K562 (cell line): Measurements from ENCODE around the gene COPS4. TPM values are rescaled to one million over a fixed set of nuclear protein-coding genes. Genes with fewer than 3 reads are reported as not detected.
A peak's percentile ranks its signal among the peaks of the same experiment; 100 is the strongest.

Source experiments
- PHTF2 ChIP-seq: fragments of 250-450 bp; sonication (Bioruptor Pico); IDR thresholded peaks from 2 replicates; pipeline ENCODE4 v1.5.0; 2021; ENCODE audit warnings: mild to moderate bottlenecking
- PREB ChIP-seq: sonication (generic); formaldehyde crosslinking; IDR thresholded peaks from 2 replicates; pipeline ENCODE4 v1.8.1; 2023; ENCODE audit warnings: mild to moderate bottlenecking, missing genetic modification reagents
- RNF2 ChIP-seq: sonication (generic); IDR thresholded peaks from 2 replicates; pipeline ENCODE4 v1.6.1; 2016
- SIN3A ChIP-seq, 2 experiments: fragments of 150-350 bp in 1 of 2; IDR thresholded peaks; 2 replicates each; pipeline ENCODE4 v1.6.1; 2011 to 2016; ENCODE audit warnings: borderline replicate concordance in 2 of 2, low read depth in 2 of 2, low read length in 2 of 2, mild to moderate bottlenecking in 2 of 2, moderate library complexity in 2 of 2; ENCODE audit not compliant: control insufficient read depth in 1 of 2
- SMC3 ChIP-seq: conservative IDR thresholded peaks from 2 replicates; pipeline ENCODE4 v1.6.1; 2011; ENCODE audit warnings: low read depth, low read length, improper control_type of control experiment; ENCODE audit not compliant: insufficient read depth
- polyA plus RNA-seq, 8 experiments: library from polyadenylated mRNA; depleted of rRNA in 4 of 8; stranded (reverse) in 5 of 8; unstranded in 3 of 8; fragments of >200 nt; fragmentation: Nextera tagmentation in 2 of 8; fragmentation: Illumina TruSeq in 1 of 8; extraction: Ambion mirVana in 2 of 8; extraction: Trizol in 1 of 8; gene quantifications; 2 replicates each; pipeline versions ENCODE4 v1.2.1 to v1.2.3, GENCODE V29; 2011 to 2014; ENCODE audit warnings: inconsistent platforms in 1 of 8, missing spikeins in 1 of 8
- total RNA-seq, 7 experiments: library from RNA; depleted of rRNA in 6 of 7; stranded (reverse); fragments of >200 nt in 6 of 7; fragmentation: Illumina TruSeq in 2 of 7; extraction: Trizol in 2 of 7; gene quantifications; 2 replicates each; pipeline versions ENCODE4 v1.2.1 to v1.2.3, GENCODE V29; 2011 to 2021; ENCODE audit warnings: low replicate concordance in 1 of 7
- TF ChIP-seq, protein P1 (sequence below): fragments of 450-650 bp; IDR thresholded peaks from one replicate; pipeline ENCODE4 v1.6.1; 2018; ENCODE audit warnings: mild to moderate bottlenecking, moderate library complexity; ENCODE audit not compliant: partially characterized antibody
- TF ChIP-seq, protein P2 (sequence below): fragments of 250-450 bp; sonication (Bioruptor Pico); IDR thresholded peaks from 2 replicates; pipeline ENCODE4 v1.4.0; 2020; ENCODE audit warnings: mild to moderate bottlenecking, moderate library complexity

COPS4 gene
- total and polyA plus RNA-seq, 9 of the 15 experiments (the other 6 are each of a cell fraction or from before 2014, with no cell fraction given): 44.7 to 180 (median 70.9) TPM

DNA sequence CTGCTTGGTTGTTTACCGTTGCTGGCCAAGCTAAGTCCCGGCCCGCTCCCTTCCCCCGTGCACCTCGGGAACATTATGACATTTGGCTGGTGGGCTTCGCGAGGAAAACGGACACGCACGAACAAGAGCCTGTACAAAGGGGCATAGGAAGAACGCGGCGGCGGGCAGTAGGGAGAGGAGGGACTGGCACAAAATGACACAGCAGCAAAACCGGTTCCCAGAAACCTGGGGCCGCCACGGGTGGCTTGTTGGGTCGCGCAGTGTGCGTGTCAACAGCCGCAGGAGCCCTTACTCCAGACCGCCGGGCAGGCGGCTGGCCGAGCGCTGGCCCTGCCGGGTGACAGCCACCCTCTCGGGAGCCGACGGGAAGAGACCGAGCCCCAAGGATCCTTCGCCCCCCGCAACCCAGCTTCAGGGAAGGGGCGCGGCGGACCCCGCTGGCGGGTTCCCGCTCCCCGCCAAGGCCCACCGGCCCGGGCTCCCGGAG, 22.7 kb upstream of the COPS4 start (continued):
- TF ChIP-seq RNF2 (no peak), SMC3 (no peak), SIN3A (IDR thresholded peaks at IDR 0.05; ENCODE audit: borderline replicate concordance in 2 of 2, control insufficient read depth in 1 of 2, low read depth in 2 of 2, low read length in 2 of 2) (no peak), PREB (CRISPR knock-in tag) (no peak), PHTF2 (no peak)
- TF ChIP-seq, protein P1, sequence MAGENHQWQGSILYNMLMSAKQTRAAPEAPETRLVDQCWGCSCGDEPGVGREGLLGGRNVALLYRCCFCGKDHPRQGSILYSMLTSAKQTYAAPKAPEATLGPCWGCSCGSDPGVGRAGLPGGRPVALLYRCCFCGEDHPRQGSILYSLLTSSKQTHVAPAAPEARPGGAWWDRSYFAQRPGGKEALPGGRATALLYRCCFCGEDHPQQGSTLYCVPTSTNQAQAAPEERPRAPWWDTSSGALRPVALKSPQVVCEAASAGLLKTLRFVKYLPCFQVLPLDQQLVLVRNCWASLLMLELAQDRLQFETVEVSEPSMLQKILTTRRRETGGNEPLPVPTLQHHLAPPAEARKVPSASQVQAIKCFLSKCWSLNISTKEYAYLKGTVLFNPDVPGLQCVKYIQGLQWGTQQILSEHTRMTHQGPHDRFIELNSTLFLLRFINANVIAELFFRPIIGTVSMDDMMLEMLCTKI: no peak
- TF ChIP-seq, protein P2, sequence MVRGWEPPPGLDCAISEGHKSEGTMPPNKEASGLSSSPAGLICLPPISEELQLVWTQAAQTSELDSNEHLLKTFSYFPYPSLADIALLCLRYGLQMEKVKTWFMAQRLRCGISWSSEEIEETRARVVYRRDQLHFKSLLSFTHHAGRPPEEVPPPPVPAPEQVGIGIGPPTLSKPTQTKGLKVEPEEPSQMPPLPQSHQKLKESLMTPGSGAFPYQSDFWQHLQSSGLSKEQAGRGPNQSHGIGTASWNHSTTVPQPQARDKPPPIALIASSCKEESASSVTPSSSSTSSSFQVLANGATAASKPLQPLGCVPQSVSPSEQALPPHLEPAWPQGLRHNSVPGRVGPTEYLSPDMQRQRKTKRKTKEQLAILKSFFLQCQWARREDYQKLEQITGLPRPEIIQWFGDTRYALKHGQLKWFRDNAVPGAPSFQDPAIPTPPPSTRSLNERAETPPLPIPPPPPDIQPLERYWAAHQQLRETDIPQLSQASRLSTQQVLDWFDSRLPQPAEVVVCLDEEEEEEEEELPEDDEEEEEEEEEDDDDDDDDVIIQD (CRISPR knock-in tag): 0 out of 2 replicates have a peak, but pooled peaks have one; percentile 23
